PC-3 (cell line): ENCODE measurements around the gene PRKN.

Experiments
- CTCF ChIP-seq: fragments of 300-600 bp; sonication (generic); conservative IDR thresholded peaks from 2 replicates; pipeline ENCODE4 v1.5.1; 2017; ENCODE audit warnings: antibody characterized with exemption, low read depth, mild to moderate bottlenecking, low read length
- EZH2phosphoT487 ChIP-seq: fragments of 300-600 bp; sonication (generic); IDR thresholded peaks from 2 replicates; pipeline ENCODE4 v1.6.1; 2018; ENCODE audit warnings: mild to moderate bottlenecking, antibody characterized with exemption, low read length, borderline replicate concordance

GRCh38 chr6:162605881-162606280, 121.7 kb downstream of the PRKN start:
- TF ChIP-seq CTCF (no peak), EZH2phosphoT487 (no peak)
